Measurements from ENCODE around the gene GSK3A. TPM values are rescaled to one million over a fixed set of nuclear protein-coding genes. Genes with fewer than 3 reads are reported as not detected.

The GSK3A gene
- total and polyA plus RNA-seq, 9 donors, result 11.6 to 51.6 (median 42.7) TPM

DNA sequence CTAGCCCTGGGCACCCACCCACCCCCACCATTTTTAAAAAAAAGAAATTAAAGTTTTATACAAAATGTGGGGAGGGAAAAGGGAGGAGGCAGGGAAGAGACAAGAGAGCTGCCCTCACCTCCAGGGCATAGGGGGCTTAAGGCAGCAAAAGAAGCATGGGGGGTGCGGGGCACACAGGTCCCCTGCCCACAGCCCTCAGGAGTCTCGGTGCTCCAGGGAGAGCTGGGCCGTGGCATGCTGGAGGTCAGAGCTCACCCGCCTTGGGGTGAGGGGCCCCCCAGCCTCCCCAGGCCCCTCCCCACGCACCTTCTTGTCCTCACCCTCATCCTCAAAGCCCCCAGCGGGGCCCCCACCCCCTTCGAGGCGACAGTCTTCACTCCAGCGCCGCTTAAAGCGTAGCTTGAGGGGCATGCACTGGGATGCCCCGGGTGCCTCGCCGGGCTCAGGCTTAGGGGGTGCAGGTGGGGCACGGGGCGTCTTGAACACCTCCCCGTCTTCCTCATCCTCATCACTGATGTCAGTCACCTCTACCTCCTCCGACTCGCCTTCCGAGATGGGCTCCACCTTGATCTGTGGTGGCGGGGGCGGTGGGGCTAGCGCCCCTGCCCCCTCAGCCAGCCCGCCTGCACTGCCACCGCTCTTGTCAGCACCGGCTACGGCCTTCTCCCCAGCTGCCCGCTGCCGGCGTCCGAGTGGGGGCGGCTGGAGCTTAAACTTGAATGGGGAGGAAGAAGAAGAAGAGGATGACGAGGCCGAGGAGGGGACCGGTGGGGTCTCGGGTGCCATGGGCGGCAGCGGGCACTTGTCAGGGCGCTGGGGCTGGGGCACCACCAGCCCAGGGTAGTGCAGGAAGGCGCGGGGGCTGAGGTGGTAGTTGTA, 6.1 kb upstream of the GSK3A start:
- Histone ChIP-seq H3K4me1 (ENCODE audit: control insufficient read depth, insufficient read depth, low read length) (peaks cover 74% of the 10 kb centered on the region), H3K4me3 (ENCODE audit: low read length) (no peak overlapping the region), H3K9me3 (replicated peaks; ENCODE audit: control insufficient read depth, low read depth, low read length) (no peaks in the 10 kb centered on the region), H3K27me3 (ENCODE audit: control insufficient read depth, insufficient read depth, low read length) (no peaks in the 10 kb centered on the region), H3K36me3 (ENCODE audit: control insufficient read depth, insufficient read depth, low read length) (peaks cover 30% of the 10 kb centered on the region), H3K27ac (ENCODE audit: low read length) (no peak overlapping the region)
- 88% methylated on average over 29 of the region's 41 CpGs for WGBS (ENCODE audit: insufficient coverage)
- no peak for DNase-seq

DNA sequence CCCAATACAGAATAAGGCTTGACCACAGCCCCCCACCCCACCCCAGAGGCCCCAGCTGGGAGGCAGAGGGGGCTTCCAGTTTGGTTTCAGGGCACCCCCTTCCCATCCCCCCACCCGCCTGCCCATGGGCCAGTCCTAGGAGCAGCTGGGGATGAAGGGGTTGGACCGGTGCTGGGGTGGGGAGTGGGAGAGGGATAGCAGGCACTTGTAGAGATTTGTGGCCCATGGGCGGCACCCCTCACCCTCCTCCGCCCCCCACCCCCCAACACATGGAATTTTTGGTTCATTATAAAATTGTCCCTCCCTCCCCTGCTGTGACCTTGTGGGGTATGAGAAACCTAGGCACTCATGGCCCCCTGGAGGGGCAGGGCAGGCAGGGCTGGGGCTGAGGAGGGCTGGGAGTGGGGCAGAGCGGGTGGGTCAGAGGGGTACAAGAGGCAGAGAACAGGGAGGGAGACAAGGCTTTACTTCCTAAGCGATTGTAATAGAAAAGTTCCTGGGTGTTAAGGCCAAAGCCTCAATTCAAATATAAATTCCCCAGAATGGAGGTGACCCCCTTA, 5.3 kb upstream of the GSK3A start:
- 83% methylated on average over 1 of the region's 6 CpGs for WGBS (ENCODE audit: insufficient coverage)
- H3K9me3 ChIP-seq (replicated peaks; ENCODE audit: control insufficient read depth, low read depth, low read length), result no peaks in the 10 kb centered on the region
- peaks cover 30% of the 10 kb centered on the region for H3K36me3 ChIP-seq (ENCODE audit: control insufficient read depth, insufficient read depth, low read length)
- DNase-seq, result no peak
- no peak overlapping the region for H3K4me3 ChIP-seq (ENCODE audit: low read length)
- H3K4me1 ChIP-seq (ENCODE audit: control insufficient read depth, insufficient read depth, low read length), result peaks cover 71% of the 10 kb centered on the region
- H3K27ac ChIP-seq (ENCODE audit: low read length), result no peak overlapping the region
- no peaks in the 10 kb centered on the region for H3K27me3 ChIP-seq (ENCODE audit: control insufficient read depth, insufficient read depth, low read length)

DNA sequence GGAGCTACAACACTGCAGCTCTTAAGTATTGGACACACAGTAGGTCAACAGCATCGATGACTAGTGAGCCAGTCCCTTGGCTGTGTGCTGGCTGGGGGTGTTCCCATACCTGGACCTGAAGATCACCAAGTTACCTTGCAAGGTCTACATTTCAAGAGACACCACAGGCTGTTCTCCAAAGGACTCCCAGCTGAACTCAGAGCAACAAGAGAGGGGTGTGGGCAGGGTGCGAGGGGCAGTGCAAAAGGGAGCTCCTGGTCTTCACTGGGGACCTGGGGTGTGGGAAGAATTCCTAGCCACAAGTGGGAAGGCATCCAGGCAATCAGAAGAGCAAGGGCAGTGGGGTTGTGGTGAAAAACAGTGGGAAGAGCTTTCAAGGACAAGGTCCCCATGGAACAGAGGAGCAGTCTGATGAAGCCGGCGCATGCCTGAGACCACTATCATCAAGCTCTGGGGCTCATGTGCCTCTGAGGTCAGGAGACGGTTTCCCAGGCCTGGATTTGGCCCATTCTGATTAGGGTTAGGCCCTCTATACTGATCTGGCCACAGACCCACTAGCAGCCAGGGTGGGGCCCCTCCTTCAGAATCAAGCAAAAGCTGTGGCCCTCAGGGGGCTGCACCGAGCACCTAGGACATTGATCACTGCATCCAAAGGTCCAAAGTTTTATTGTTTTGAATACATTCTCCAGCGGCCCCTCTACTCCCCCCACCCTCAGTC, 4.7 kb upstream of the GSK3A start:
- WGBS (ENCODE audit: insufficient coverage), result 57% methylated on average over 4 of the region's 7 CpGs
- Histone ChIP-seq H3K4me1 (ENCODE audit: control insufficient read depth, insufficient read depth, low read length) (peaks cover 64% of the 10 kb centered on the region), H3K36me3 (ENCODE audit: control insufficient read depth, insufficient read depth, low read length) (peaks cover 30% of the 10 kb centered on the region), H3K27ac (ENCODE audit: low read length) (peak overlapping the region; percentile 73), H3K9me3 (replicated peaks; ENCODE audit: control insufficient read depth, low read depth, low read length) (no peaks in the 10 kb centered on the region), H3K4me3 (ENCODE audit: low read length) (no peak overlapping the region), H3K27me3 (ENCODE audit: control insufficient read depth, insufficient read depth, low read length) (no peaks in the 10 kb centered on the region)
- DNase-seq, result no peak

DNA sequence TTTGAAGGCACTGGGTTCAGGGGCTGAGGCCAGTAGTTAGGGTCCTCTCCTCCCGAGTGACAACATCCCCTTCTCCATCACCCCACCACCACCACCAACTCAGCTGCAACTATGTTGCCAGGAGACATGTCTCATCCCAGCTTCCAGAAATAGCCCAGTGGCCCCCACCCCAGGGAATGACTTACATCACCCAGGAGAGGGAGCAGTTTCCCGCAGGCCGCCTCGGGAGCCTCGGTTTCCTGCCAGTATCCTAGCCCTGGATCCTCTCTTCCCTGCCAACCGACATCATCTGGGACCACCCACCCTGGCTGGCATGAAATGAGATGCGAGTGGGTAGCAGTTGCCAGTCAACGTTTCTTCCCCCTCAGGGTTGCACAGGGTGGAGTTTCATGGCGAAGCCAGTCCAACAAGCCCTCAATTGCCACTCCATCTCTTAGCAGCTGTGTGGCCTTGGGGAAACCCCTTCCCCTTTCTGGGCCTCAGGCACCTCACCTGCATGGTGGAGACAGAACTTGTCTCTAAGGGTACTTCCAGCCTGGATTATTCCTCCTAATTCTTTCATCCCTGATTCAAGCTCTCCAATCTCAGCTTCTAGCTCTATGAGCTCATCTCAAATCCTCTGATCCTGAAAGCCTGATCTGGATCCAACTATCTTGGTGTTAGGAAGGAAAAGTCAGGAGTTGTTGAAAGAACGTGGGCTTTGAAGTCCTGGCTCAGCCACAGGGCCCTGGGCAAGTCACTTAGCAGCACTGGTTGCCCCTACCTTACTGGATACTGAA, 3.9 kb upstream of the GSK3A start:
- Histone ChIP-seq H3K27me3 (ENCODE audit: control insufficient read depth, insufficient read depth, low read length) (no peaks in the 10 kb centered on the region), H3K4me1 (ENCODE audit: control insufficient read depth, insufficient read depth, low read length) (peaks cover 61% of the 10 kb centered on the region), H3K36me3 (ENCODE audit: control insufficient read depth, insufficient read depth, low read length) (peaks cover 30% of the 10 kb centered on the region), H3K4me3 (ENCODE audit: low read length) (no peak overlapping the region), H3K9me3 (replicated peaks; ENCODE audit: control insufficient read depth, low read depth, low read length) (no peaks in the 10 kb centered on the region), H3K27ac (ENCODE audit: low read length) (peak overlapping the region; percentile 73)
- peak; percentile 80 for DNase-seq
- WGBS (ENCODE audit: insufficient coverage), result 30% methylated on average over 7 of the region's 10 CpGs

DNA sequence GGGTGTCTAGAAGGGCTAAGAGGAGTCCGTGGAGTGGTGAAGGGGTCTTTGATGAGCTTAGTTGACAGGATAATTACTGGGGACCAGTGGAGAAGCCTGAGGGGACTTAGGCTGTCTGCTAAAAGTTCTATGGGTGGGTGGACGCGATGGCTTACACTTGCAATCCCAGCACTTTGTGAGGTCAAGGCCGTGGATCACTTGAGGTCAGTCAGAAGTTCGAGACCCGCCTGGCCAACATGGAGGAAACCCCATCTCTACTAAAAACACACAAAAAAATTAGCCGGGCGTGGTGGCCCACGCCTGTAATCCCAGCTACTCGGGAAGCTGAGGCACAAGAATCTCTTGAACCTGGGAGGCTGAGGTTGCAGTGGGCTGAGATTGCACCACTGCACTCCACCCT, 2.8 kb upstream of the GSK3A start:
- no peak for DNase-seq
- H3K27me3 ChIP-seq (ENCODE audit: control insufficient read depth, insufficient read depth, low read length), result no peaks in the 10 kb centered on the region
- H3K9me3 ChIP-seq (replicated peaks; ENCODE audit: control insufficient read depth, low read depth, low read length), result no peaks in the 10 kb centered on the region
- H3K27ac ChIP-seq (ENCODE audit: low read length), result peak overlapping the region; percentile 97
- 71% methylated on average over 4 of the region's 10 CpGs for WGBS (ENCODE audit: insufficient coverage)
- H3K4me3 ChIP-seq (ENCODE audit: low read length), result no peak overlapping the region
- H3K36me3 ChIP-seq (ENCODE audit: control insufficient read depth, insufficient read depth, low read length), result peaks cover 32% of the 10 kb centered on the region
- peaks cover 55% of the 10 kb centered on the region for H3K4me1 ChIP-seq (ENCODE audit: control insufficient read depth, insufficient read depth, low read length)

DNA sequence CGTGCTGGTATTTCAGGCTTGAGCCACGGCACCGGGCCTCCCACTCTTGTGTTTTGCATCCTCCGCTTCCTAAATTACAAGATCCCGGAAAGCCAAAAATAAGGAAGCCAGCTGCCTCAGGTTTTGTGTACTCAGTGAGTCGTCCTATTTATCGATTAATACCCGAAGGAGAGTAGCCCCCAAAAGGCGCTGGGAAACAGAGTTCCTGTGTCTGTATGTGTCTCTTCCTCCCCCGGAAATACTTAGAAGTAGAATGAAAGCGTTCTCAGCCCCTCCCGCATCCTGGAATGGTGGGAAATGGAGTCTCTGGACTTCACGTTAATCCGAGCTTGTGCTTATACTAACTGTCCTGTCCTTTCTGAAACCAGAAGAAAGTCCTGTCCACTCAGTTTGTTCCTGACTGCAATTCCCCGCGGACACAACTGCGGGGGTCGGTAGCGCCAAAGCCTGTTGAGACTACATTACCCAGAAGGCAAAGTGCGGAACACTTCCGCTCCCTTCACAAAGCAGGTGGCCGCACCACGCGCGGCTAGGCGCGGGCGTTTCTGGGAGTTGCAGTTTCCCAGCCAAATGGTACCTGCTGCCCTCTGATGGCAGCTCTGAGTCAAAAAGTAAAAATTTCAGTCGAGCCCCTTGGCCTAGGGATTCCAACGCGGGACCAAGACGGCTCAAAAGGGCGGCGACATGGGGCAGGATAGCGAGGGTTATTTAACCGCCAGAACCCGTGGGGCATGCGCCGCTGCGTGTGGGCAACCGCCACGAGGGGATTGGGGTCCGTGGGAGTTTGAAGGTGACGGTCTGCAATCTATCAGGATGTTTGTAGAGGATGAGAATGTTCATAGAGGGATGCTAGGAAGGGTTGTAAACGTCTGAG, 2.2 kb upstream of the GSK3A start:
- peak; percentile 98 for DNase-seq
- peak overlapping the region; percentile 51 for H3K4me3 ChIP-seq (ENCODE audit: low read length)
- H3K27me3 ChIP-seq (ENCODE audit: control insufficient read depth, insufficient read depth, low read length), result no peaks in the 10 kb centered on the region
- peaks cover 32% of the 10 kb centered on the region for H3K36me3 ChIP-seq (ENCODE audit: control insufficient read depth, insufficient read depth, low read length)
- peak overlapping the region; percentile 97 for H3K27ac ChIP-seq (ENCODE audit: low read length)
- H3K9me3 ChIP-seq (replicated peaks; ENCODE audit: control insufficient read depth, low read depth, low read length), result no peaks in the 10 kb centered on the region
- H3K4me1 ChIP-seq (ENCODE audit: control insufficient read depth, insufficient read depth, low read length), result peaks cover 49% of the 10 kb centered on the region
- WGBS (ENCODE audit: insufficient coverage), result 1% methylated on average over 40 of the region's 45 CpGs

DNA sequence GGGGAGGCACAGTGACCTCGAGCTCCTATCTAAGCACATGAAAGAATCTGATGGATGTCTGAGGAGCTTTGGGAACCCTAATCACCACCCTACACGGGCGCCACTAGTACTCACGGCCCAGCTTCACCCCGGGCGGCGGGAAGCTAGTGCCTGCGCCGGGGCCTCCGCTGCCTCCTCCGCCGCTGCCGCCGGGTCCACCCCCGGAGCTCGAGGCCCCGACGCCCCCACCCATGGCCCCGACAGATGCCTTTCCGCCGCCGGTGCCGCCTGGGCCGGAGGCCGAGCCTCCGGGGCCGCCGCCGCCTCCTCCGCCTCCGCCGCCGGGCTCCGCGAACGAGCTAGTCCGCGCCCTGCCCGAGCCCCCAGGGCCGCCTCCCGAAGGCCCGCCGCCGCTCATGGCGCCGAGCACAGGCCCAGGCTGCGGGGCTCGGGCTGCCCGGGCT, 312 bp downstream of the GSK3A start:
- peak overlapping the region; percentile 54 for H3K4me3 ChIP-seq (ENCODE audit: low read length)
- H3K4me1 ChIP-seq (ENCODE audit: control insufficient read depth, insufficient read depth, low read length), result peaks cover 39% of the 10 kb centered on the region
- WGBS (ENCODE audit: insufficient coverage), result 0% methylated on average over 44 of the region's 49 CpGs
- no peaks in the 10 kb centered on the region for H3K9me3 ChIP-seq (replicated peaks; ENCODE audit: control insufficient read depth, low read depth, low read length)
- DNase-seq, result peak; percentile 44
- peaks cover 24% of the 10 kb centered on the region for H3K36me3 ChIP-seq (ENCODE audit: control insufficient read depth, insufficient read depth, low read length)
- H3K27ac ChIP-seq (ENCODE audit: low read length), result peak overlapping the region; percentile 63
- no peaks in the 10 kb centered on the region for H3K27me3 ChIP-seq (ENCODE audit: control insufficient read depth, insufficient read depth, low read length)

DNA sequence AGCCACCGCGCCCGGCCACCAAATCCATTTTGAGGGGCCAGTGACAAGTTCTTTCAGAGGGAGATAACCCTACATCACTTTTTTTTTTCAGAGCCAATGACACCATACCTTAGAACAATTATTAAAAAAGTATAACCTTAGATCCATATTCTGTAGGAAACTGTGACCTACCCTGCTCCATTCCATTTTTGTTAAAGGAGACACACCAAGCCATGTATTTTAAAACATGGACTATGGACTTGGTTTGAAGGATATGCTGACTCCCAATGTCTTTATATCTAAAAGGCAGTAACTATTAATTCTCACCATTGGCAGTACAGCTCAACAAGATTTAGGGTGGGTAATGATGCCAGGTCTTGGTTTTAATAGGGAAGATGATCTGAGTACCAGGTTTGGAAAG, 1.1 kb downstream of the GSK3A start:
- WGBS (ENCODE audit: insufficient coverage), result no CpG with 5 or more reads among the region's 3 CpGs
- Histone ChIP-seq H3K27me3 (ENCODE audit: control insufficient read depth, insufficient read depth, low read length) (no peaks in the 10 kb centered on the region), H3K27ac (ENCODE audit: low read length) (no peak overlapping the region), H3K4me3 (ENCODE audit: low read length) (peak overlapping the region; percentile 54), H3K4me1 (ENCODE audit: control insufficient read depth, insufficient read depth, low read length) (peaks cover 32% of the 10 kb centered on the region), H3K36me3 (ENCODE audit: control insufficient read depth, insufficient read depth, low read length) (peaks cover 24% of the 10 kb centered on the region), H3K9me3 (replicated peaks; ENCODE audit: control insufficient read depth, low read depth, low read length) (no peaks in the 10 kb centered on the region)
- no peak for DNase-seq

DNA sequence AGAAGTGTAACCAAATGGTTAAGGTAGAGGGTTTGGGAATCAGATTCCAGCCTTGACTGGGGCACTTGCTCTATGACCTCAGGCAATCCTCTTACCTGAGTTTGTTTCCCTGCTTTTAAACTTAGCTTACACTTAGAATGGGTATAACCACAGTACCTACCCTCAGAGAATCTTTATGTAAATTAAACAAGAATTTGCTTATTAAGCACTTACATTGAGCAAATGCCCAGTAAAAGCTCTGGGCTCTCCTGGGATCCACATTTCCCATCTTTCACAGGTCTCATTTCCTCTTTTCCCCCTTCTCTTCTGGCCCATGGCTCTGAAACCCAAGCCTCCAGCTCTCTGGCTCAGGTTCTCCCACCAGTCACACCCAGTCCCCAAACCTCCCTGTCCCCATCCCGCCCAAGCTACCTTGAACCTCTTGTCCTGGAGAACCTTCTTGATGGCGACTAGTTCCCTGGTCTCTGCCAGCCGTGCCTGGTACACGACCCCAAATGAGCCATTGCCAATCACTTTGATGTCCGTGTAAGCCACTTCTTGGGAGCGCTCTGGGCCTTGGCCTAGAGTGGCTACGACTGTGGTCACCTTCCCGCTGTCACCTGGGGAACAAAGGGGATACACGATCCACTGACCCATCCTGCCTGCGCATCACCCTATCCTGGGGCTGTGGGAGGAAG, 2.7 kb downstream of the GSK3A start:
- no peaks in the 10 kb centered on the region for H3K9me3 ChIP-seq (replicated peaks; ENCODE audit: control insufficient read depth, low read depth, low read length)
- no peak for DNase-seq
- H3K27ac ChIP-seq (ENCODE audit: low read length), result no peak overlapping the region
- 85% methylated on average over 7 of the region's 10 CpGs for WGBS (ENCODE audit: insufficient coverage)
- peaks cover 18% of the 10 kb centered on the region for H3K4me1 ChIP-seq (ENCODE audit: control insufficient read depth, insufficient read depth, low read length)
- H3K27me3 ChIP-seq (ENCODE audit: control insufficient read depth, insufficient read depth, low read length), result no peaks in the 10 kb centered on the region
- peaks cover 40% of the 10 kb centered on the region for H3K36me3 ChIP-seq (ENCODE audit: control insufficient read depth, insufficient read depth, low read length)
- no peak overlapping the region for H3K4me3 ChIP-seq (ENCODE audit: low read length)
